Colonic mucosa (tissue), 4 donors: ENCODE data around the gene NUDT10. TPM values are rescaled to one million over a fixed set of nuclear protein-coding genes. Genes with fewer than 3 reads are reported as not detected.
"Not testable (repeated sequence)": the region's sequence is repeated elsewhere in the genome, so short reads cannot be mapped to it uniquely, and the experiment has no call there.

Experiments used
- DNase-seq: peaks from one replicate; pipeline ENCODE4 v3.0.0-alpha.2; 2020
- H3K27ac ChIP-seq: fragments of 200-600 bp; one replicate; pipeline ENCODE4 v1.8.0; 2021
- H3K27me3 ChIP-seq: fragments of 200-600 bp; one replicate; pipeline ENCODE4 v1.8.0; 2021
- H3K36me3 ChIP-seq: fragments of 200-600 bp; one replicate; pipeline ENCODE4 v1.8.0; 2021
- H3K4me1 ChIP-seq: fragments of 200-600 bp; one replicate; pipeline ENCODE4 v1.8.0; 2021; ENCODE audit warnings: mild to moderate bottlenecking
- H3K4me3 ChIP-seq: fragments of 200-600 bp; one replicate; pipeline ENCODE4 v1.8.0; 2021
- H3K9ac ChIP-seq, 2 donors: one replicate each; pipeline ENCODE4 v1.7.0; 2013; ENCODE audit warnings: control low read depth in 2 of 2, low read depth in 2 of 2, low read length in 2 of 2
- H3K9me3 ChIP-seq: fragments of 200-600 bp; one replicate; pipeline ENCODE4 v1.8.0; 2021
- intact Hi-C: fragments of 100-400 bp; cut with DNase I; formaldehyde crosslinking; loops from one replicate; pipeline ENCODE4 v1.14.1; 2022
- total RNA-seq, 2 donors: library from RNA; stranded (reverse); fragmentation: NEBNext Ultra II Directional in 1 of 2; extraction: Animal tissue kit (Norgen Biotek cat#: 25700) in 1 of 2; gene quantifications; one replicate each; pipeline ENCODE4 v1.2.1, GENCODE V29; 2021
- TF ChIP-seq, protein P1 (sequence below): fragments of 200-600 bp; IDR thresholded peaks from one replicate; pipeline ENCODE4 v1.8.0; 2022; ENCODE audit warnings: antibody characterized with exemption, mild to moderate bottlenecking
- donor health status: healthy.
- donor health status: DM: no; HTN: no; CAD: no.
- donor health status: DM: no; HTN: no; CAD: no.

Gene NUDT10
- under 1 TPM; 0.32 to 0.64 TPM for total RNA-seq

DNA sequence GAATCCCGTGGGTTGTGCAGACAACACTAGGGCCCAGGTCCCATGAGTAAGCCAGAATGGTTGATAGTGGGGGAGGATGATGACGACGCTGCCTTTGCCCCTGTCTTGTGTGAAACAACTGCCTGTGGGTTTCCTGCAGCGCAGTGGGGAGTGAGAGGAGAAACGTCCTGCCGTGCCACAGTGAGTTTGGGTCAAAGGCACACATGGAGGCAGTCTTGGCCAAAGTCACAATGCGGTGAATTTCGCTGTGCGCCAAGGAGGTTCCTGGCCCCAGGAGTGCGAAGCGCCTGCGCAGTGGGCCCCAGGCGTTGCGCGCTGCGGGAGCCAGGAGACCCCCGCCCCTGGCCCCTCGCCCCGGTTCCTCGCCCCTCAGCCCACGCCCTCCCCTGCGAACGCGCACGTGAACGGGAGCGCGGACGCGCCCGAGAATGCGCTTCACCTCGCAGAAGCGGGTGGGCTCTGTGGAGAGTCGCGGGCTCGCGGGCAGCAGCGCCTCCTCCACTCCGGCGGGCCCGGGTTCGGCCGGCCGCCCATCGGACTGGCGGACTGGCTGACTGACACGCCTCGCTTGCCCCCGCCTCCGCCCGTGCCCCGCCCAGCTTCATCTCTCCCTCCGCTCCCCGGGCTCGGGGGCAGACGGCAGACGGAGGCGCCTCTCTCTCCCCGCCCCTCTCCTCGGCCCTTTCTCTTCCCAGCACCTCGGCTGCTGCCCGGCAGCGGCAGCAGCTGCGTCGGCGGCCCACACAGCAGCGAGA is at the start of gene NUDT10:
Gene NUDT10, plus strand, starts transcription at position 635 of the 755 bp plus-strand sequence. CDS start 144 bp downstream, outside the sequence.
- Histone ChIP-seq H3K4me3 (peak within 1 kb of the TSS; percentile 17), H3K27ac (no peak within 1 kb of the TSS), H3K36me3 (no peaks in the 10 kb centered on the region), H3K9me3 (no peaks in the 10 kb centered on the region), H3K9ac (no peak within 1 kb of the TSS), H3K4me1 (no peaks in the 10 kb centered on the region), H3K27me3 (peaks cover 3% of the 10 kb centered on the region)
- intact Hi-C loops: no loop called here
- TF ChIP-seq, protein P1, sequence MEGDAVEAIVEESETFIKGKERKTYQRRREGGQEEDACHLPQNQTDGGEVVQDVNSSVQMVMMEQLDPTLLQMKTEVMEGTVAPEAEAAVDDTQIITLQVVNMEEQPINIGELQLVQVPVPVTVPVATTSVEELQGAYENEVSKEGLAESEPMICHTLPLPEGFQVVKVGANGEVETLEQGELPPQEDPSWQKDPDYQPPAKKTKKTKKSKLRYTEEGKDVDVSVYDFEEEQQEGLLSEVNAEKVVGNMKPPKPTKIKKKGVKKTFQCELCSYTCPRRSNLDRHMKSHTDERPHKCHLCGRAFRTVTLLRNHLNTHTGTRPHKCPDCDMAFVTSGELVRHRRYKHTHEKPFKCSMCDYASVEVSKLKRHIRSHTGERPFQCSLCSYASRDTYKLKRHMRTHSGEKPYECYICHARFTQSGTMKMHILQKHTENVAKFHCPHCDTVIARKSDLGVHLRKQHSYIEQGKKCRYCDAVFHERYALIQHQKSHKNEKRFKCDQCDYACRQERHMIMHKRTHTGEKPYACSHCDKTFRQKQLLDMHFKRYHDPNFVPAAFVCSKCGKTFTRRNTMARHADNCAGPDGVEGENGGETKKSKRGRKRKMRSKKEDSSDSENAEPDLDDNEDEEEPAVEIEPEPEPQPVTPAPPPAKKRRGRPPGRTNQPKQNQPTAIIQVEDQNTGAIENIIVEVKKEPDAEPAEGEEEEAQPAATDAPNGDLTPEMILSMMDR: no peak
- DNase-seq: peak; percentile 24

DNA sequence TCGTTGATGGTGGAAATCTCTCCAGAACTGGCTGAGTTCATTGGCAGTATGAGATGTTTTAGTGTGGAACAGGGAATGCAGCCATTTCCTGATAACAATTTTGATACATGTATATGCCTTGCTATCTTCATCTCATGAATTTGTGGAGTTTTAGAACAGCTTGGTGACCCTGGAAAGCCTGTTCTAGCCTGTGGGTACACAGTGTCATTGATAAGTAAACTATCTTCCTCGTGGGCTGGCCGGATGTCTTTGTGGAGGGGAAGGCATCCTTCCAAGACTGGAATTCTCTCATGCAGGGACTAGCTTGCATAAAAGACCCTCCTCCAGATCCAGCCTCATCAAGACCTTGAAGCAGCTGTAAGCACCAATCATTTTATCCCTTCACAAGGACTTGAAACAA is 40.2 kb upstream of the NUDT10 start:
- no peak for DNase-seq
- Histone ChIP-seq H3K4me3 (no peak overlapping the region), H3K27ac (no peak overlapping the region), H3K36me3 (no peaks in the 10 kb centered on the region), H3K4me1 (no peaks in the 10 kb centered on the region), H3K9me3 (no peaks in the 10 kb centered on the region), H3K9ac (no peak overlapping the region), H3K27me3 (no peaks in the 10 kb centered on the region)
- intact Hi-C loops: no loop called here
- TF ChIP-seq, protein P1: no peak

DNA sequence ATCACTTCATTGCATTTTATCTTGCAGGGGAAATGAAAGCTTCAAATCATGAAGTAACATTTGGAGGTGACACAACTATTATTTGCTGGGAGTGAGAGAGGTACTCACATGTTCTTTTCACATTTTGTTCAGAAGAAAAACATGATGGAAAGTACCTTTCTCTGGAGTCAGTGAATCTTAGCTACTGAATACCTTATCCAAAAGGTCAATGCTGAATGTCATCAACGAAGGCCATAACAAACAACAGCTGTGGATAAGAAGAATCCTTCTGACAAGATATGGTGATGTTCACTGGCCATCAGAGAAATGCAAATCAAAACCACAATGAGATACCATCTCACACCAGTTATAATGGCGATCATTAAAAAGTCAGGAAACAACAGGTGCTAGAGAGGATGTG is 36.5 kb upstream of the NUDT10 start:
- no peak for DNase-seq
- no peak overlapping the region for H3K27ac ChIP-seq
- TF ChIP-seq, protein P1: no peak
- H3K4me1 ChIP-seq: no peaks in the 10 kb centered on the region
- H3K27me3 ChIP-seq: no peaks in the 10 kb centered on the region
- H3K36me3 ChIP-seq: no peaks in the 10 kb centered on the region
- no peak overlapping the region for H3K9ac ChIP-seq
- H3K4me3 ChIP-seq: no peak overlapping the region
- intact Hi-C loops: no loop called here
- H3K9me3 ChIP-seq: no peaks in the 10 kb centered on the region

DNA sequence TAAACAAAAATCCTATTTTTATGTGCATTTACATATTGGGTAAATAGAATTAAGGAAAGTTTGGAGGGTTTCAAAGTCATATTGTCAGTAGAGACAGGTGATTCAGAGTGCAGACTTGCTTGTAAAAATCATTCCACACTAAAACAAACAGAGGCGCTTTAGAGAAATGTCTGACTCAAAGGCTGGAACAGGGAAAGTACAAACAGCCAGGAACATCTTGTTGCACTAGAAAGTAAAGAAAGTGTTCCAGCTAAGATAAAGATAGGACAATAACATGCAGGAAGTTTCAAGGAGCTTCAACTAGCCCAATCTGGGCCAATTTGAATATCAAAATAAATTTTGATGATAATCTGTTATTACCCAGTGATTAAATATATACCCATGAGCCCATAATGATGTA is 16.4 kb upstream of the NUDT10 start:
- DNase-seq: no peak
- no peak overlapping the region for H3K9ac ChIP-seq
- no peaks in the 10 kb centered on the region for H3K27me3 ChIP-seq
- no peaks in the 10 kb centered on the region for H3K9me3 ChIP-seq
- no peaks in the 10 kb centered on the region for H3K4me1 ChIP-seq
- H3K27ac ChIP-seq: no peak overlapping the region
- intact Hi-C loops: no loop called here
- TF ChIP-seq, protein P1: no peak
- H3K4me3 ChIP-seq: no peak overlapping the region
- no peaks in the 10 kb centered on the region for H3K36me3 ChIP-seq

DNA sequence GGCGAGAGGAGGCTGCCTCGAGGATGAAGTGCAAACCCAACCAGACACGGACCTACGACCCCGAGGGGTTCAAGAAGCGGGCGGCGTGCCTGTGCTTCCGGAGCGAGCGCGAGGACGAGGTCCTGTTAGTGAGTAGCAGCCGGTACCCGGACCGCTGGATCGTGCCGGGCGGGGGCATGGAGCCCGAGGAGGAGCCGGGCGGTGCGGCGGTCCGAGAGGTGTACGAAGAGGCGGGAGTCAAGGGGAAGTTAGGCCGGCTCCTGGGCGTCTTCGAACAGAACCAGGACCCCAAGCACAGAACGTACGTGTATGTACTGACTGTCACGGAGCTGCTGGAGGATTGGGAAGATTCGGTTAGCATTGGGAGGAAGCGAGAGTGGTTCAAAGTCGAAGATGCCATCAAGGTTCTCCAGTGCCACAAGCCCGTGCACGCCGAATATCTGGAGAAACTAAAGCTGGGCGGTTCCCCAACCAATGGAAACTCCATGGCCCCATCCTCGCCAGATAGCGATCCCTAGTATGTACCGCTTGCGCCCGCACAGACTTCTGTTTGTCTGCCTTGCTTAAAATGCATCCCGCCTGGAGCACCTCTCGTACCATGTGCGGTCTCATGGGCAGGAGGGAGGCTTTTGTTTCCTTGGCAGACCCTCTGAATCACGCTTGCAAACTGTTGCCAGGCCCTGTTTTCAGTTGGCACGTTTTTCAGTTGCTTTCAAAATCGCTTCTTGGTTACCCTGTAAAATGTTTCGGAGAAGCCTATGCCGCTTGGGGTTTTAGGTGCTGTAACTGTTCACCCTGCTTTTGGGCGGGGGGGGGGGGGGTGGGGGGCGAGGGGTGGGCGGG is 542 bp downstream of the NUDT10 start:
- H3K27me3 ChIP-seq, H3K9me3 ChIP-seq, H3K9ac ChIP-seq, H3K36me3 ChIP-seq, DNase-seq, H3K4me1 ChIP-seq, intact Hi-C loops, H3K27ac ChIP-seq: not testable (repeated sequence)
- H3K4me3 ChIP-seq: peak overlapping the region; percentile 17
